GM23338 (cell line): Measurements from ENCODE around the gene ATG9B.

Source experiments
- CTCF ChIP-seq, 2 experiments: fragments of 200-600 bp in 1 of 2; sonication (generic) in 1 of 2; conservative IDR thresholded peaks; 2 replicates each; pipeline versions ENCODE4 v1.5.1 to v1.6.1; 2016 to 2017; ENCODE audit warnings: antibody characterized with exemption in 2 of 2, low read depth in 2 of 2, mild to moderate bottlenecking in 2 of 2, moderate library complexity in 1 of 2
- EZH2 ChIP-seq: fragments of 200-600 bp; sonication (generic); IDR thresholded peaks from one replicate; pipeline ENCODE4 v1.8.0; 2017; ENCODE audit warnings: antibody characterized with exemption, mild to moderate bottlenecking, low read depth; ENCODE audit not compliant: unreplicated experiment
- POLR2AphosphoS5 ChIP-seq: IDR thresholded peaks from 2 replicates; pipeline ENCODE4 v1.6.1; 2016; ENCODE audit warnings: antibody characterized with exemption, low read depth
- REST ChIP-seq: IDR thresholded peaks from one replicate; pipeline ENCODE4 v1.6.1; 2018; ENCODE audit warnings: antibody characterized with exemption; ENCODE audit not compliant: unreplicated experiment

GRCh38 chr7:151057989-151058780 is 33.9 kb upstream of the ATG9B start:
- TF ChIP-seq CTCF (conservative IDR thresholded peaks at IDR 0.05; ENCODE audit: low read depth in 2 of 2) (no peak), POLR2AphosphoS5 (peak; percentile 83), REST (no peak), EZH2 (no peak)
